DND-41 (cell line): ENCODE measurements around the gene VCPKMT.

Experiments used
- ATAC-seq: fragments of 200-7000 bp; cut with Tn5 transposase; 3 replicates; pipeline ENCODE4 v1.9.1; 2021; ENCODE audit warnings: low read depth; ENCODE audit not compliant: insufficient read depth
- DNase-seq: peaks from one replicate; pipeline ENCODE4 v3.0.0-alpha.2; 2020
- H2AFZ ChIP-seq: 2 replicates; pipeline ENCODE4 v1.6.0; 2012; ENCODE audit warnings: low read depth, low read length
- H3K27ac ChIP-seq: 2 replicates; pipeline ENCODE4 v1.5.1; 2012; ENCODE audit warnings: low read length, inconsistent platforms
- H3K27me3 ChIP-seq: fragments of 200-600 bp; sonication (generic); 2 replicates; pipeline ENCODE4 v1.6.0; 2012; ENCODE audit warnings: low read length, mild to moderate bottlenecking, inconsistent platforms; ENCODE audit not compliant: insufficient read depth, poor library complexity
- H3K36me3 ChIP-seq: 2 replicates; pipeline ENCODE4 v1.5.1; 2012; ENCODE audit warnings: low read length, inconsistent platforms; ENCODE audit not compliant: insufficient read depth
- H3K4me1 ChIP-seq: 2 replicates; pipeline ENCODE4 v1.5.1; 2012; ENCODE audit warnings: mild to moderate bottlenecking, low read length; ENCODE audit not compliant: insufficient read depth
- H3K4me2 ChIP-seq: 2 replicates; pipeline ENCODE4 v1.6.0; 2012; ENCODE audit warnings: mild to moderate bottlenecking, moderate library complexity, low read length, inconsistent platforms; ENCODE audit not compliant: insufficient read depth
- H3K4me3 ChIP-seq, 2 experiments: fragments of 200-600 bp in 1 of 2; shearing (Covaris generic) in 1 of 2; 2 replicates each; pipeline ENCODE4 v1.5.1; 2012 to 2016; ENCODE audit warnings: inconsistent platforms in 2 of 2, low read length in 2 of 2, mild to moderate bottlenecking in 2 of 2, low read depth in 1 of 2, moderate library complexity in 1 of 2
- H3K79me2 ChIP-seq: 2 replicates; pipeline ENCODE4 v1.6.0; 2012; ENCODE audit warnings: low read length, inconsistent platforms; ENCODE audit not compliant: insufficient read depth
- H3K9ac ChIP-seq: 2 replicates; pipeline ENCODE4 v1.6.0; 2012; ENCODE audit warnings: low read depth, mild to moderate bottlenecking, inconsistent platforms, low read length, moderate library complexity
- H3K9me3 ChIP-seq: 2 replicates; pipeline ENCODE4 v1.5.1; 2012; ENCODE audit warnings: low read length, moderate library complexity, mild to moderate bottlenecking, inconsistent platforms; ENCODE audit not compliant: insufficient read depth, severe bottlenecking
- H4K20me1 ChIP-seq: 2 replicates; pipeline ENCODE4 v1.6.0; 2012; ENCODE audit warnings: low read length; ENCODE audit not compliant: insufficient read depth
- EZH2 ChIP-seq: IDR thresholded peaks from 3 replicates; pipeline ENCODE4 v1.6.1; 2012; ENCODE audit warnings: borderline replicate concordance, low read depth, mild to moderate bottlenecking, moderate library complexity, low read length, inconsistent platforms; ENCODE audit not compliant: severe bottlenecking
- TF ChIP-seq, protein P1 (sequence below): IDR thresholded peaks from 2 replicates; pipeline ENCODE4 v1.5.1; 2012; ENCODE audit warnings: borderline replicate concordance, low read length, moderate library complexity, mild to moderate bottlenecking; ENCODE audit not compliant: poor library complexity, severe bottlenecking; ENCODE audit errors: extremely low read depth

Gene VCPKMT

DNA sequence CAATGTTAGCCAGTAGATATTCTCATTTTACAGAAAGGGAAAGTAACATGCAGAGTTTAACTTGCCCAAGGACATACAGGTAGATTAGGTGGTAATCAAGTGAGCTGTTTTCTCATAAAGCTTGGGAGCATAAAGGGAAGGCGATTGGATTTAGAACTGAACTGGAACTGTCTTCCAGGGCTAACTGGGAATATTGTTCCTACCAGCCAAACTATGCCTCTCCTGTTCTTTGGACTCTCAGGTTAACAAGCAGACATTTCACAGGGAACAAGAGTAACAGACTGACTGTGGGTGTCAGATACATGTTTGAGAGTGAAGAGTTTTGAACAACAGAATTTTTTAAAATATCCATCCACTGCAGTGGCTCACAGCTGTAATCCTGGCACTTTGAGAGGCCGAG, 15.6 kb downstream of the VCPKMT start:
- Histone ChIP-seq H2AFZ (no peak overlapping the region), H3K27me3 (no peaks in the 10 kb centered on the region), H3K79me2 (no peaks in the 10 kb centered on the region), H3K9ac (no peak overlapping the region), H3K4me1 (peaks cover 5% of the 10 kb centered on the region), H3K27ac (no peak overlapping the region), H3K36me3 (no peaks in the 10 kb centered on the region), H3K4me3 (no peak overlapping the region), H4K20me1 (no peaks in the 10 kb centered on the region), H3K4me2 (no peak overlapping the region), H3K9me3 (no peaks in the 10 kb centered on the region)
- no peak for ATAC-seq
- TF ChIP-seq, protein P1, sequence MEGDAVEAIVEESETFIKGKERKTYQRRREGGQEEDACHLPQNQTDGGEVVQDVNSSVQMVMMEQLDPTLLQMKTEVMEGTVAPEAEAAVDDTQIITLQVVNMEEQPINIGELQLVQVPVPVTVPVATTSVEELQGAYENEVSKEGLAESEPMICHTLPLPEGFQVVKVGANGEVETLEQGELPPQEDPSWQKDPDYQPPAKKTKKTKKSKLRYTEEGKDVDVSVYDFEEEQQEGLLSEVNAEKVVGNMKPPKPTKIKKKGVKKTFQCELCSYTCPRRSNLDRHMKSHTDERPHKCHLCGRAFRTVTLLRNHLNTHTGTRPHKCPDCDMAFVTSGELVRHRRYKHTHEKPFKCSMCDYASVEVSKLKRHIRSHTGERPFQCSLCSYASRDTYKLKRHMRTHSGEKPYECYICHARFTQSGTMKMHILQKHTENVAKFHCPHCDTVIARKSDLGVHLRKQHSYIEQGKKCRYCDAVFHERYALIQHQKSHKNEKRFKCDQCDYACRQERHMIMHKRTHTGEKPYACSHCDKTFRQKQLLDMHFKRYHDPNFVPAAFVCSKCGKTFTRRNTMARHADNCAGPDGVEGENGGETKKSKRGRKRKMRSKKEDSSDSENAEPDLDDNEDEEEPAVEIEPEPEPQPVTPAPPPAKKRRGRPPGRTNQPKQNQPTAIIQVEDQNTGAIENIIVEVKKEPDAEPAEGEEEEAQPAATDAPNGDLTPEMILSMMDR = no peak
- TF ChIP-seq EZH2 = no peak
- DNase-seq = no peak

DNA sequence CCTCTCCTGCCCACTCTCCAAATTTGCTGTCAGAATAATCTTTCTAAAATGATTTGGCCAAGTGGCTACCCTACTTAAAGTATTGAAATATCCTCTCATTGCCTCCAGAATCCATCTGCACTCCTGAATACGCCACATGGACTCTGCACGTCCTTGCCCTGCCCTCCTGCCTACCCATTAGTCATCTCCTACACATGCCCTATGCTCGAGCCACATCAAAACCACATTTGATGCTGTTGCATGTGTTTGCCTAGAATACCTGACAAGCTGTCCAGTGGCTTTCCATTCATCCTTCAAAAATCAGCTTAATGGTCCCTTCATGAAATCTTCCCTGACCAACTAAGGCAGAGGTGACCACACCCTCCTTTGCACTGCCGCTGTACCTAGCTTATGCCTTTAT, 17.0 kb downstream of the VCPKMT start:
- Histone ChIP-seq H3K4me3 (no peak overlapping the region), H4K20me1 (no peaks in the 10 kb centered on the region), H3K27ac (no peak overlapping the region), H3K4me2 (no peak overlapping the region), H3K36me3 (no peaks in the 10 kb centered on the region), H2AFZ (no peak overlapping the region), H3K27me3 (no peaks in the 10 kb centered on the region), H3K9ac (no peak overlapping the region), H3K4me1 (no peaks in the 10 kb centered on the region), H3K79me2 (no peaks in the 10 kb centered on the region), H3K9me3 (no peaks in the 10 kb centered on the region)
- ATAC-seq (no peak), DNase-seq (no peak)
- TF ChIP-seq, protein P1 = no peak
- TF ChIP-seq EZH2 = no peak

DNA sequence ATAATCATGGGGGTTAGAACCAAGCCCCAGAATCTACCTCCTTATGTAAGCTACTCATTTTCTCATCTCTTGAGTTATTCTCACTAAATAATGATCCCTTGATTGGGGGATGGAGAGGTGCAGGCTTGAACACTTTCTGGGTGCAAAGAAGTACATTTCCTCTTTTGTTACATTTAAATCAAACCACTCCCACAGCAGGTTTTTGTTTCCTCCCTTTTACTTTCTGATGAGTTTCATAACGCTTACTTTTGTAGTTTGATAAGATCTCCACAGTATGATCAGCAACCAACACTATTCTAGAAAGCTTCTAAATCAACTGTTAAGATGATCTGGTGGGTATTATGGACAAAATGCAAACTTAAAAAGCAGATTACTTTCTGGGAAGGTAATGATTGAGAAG, 20.5 kb downstream of the VCPKMT start:
- Histone ChIP-seq H3K27me3 (no peaks in the 10 kb centered on the region), H3K36me3 (no peaks in the 10 kb centered on the region), H3K79me2 (no peaks in the 10 kb centered on the region), H2AFZ (no peak overlapping the region), H3K4me2 (no peak overlapping the region), H4K20me1 (no peaks in the 10 kb centered on the region), H3K4me3 (no peak overlapping the region), H3K9ac (no peak overlapping the region), H3K4me1 (no peaks in the 10 kb centered on the region), H3K27ac (no peak overlapping the region), H3K9me3 (no peaks in the 10 kb centered on the region)
- TF ChIP-seq EZH2 = no peak
- TF ChIP-seq, protein P1 = no peak
- no peak for DNase-seq
- ATAC-seq = peak; percentile 33; the same call in 1 of the 3 replicates

DNA sequence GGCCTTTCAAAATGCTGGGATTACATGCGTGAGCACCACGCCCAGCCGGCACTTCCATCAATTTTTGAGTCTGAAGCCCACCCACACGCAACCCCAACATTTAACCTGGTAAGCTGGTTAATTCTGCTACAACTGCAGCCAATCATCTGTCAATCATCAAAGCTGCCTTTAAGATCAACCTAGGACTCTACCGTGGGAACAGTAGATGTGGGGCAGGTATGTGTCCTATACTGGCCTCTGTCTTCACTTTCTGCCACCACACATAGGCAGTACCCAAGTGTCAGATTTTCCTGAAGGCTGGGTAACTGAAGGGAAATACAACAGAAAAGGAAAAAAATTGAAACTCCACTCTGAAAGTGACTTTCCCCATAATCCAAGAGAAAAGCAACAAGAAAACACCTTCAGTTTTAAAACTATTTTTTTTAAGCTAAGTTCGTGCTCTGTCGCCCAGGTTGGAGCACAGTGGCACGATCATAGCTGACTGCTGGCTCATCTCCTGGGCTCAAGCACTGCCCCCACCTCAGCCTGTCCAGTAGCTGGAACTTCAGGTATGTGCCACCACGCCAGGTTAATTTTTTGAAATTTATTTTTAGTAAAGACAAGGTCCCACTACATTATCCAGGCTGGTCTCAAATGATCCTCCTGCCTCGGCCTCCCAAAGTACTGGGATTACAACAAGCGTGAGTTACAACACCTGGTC, 22.2 kb downstream of the VCPKMT start:
- ATAC-seq (no peak), DNase-seq (no peak)
- Histone ChIP-seq H4K20me1 (no peaks in the 10 kb centered on the region), H2AFZ (no peak overlapping the region), H3K4me3 (no peak overlapping the region), H3K27ac (no peak overlapping the region), H3K4me2 (no peak overlapping the region), H3K9me3 (no peaks in the 10 kb centered on the region), H3K9ac (no peak overlapping the region), H3K27me3 (no peaks in the 10 kb centered on the region), H3K79me2 (no peaks in the 10 kb centered on the region), H3K36me3 (no peaks in the 10 kb centered on the region), H3K4me1 (no peaks in the 10 kb centered on the region)
- TF ChIP-seq, protein P1 = no peak
- no peak for TF ChIP-seq EZH2
